ENCODE results near the gene BHLHE23. TPM values are rescaled to one million over a fixed set of nuclear protein-coding genes. Genes with fewer than 3 reads are reported as not detected.

The BHLHE23 gene
- not detected for total RNA-seq

DNA sequence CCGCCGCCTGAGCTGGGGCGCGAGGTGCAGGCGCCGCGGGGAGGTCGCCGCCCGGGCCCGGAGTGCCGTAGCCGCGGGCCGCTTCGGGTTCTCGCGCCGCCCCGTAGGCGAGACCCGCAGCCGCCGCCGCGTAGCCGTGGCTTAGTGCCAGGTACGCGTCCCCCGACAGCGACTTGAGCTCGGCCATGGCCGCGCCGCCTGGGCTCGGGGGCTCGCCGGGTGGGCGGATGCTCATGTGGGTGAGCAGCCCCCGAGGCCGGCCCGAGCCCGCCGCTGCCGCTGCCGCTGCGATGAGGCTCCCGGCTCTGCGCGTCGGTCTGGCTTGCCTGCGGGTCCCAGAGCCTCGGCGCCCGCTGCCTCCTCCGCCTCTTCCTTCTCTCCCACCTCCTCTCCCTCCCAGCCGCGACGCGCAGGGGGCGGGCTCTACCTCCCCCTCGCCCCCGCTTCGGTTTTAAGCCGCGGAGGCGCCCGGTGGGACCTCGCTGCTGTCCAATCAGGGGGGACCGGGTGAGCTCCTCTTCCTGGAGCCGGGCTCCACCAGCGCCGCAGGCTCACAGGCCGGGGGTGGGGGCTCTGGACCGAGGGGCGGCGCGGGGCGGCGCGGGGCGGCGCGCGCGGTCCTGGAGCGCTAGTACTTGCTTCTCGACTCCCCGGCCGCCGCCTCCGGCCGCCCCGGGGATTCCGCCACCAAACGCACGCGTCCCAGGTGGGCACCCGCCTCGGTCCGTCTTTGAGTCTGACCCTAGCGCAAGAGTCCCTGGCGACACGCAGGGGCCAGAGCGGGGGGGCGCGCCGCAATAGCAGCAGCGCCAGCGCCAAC, at the start of gene BHLHE23:
Gene BHLHE23, minus strand, starts transcription at position 425 of the 820 bp plus-strand sequence. Its CDS starts 190 bp downstream, at position 235.
- DNase-seq, result peak; percentile 71

DNA sequence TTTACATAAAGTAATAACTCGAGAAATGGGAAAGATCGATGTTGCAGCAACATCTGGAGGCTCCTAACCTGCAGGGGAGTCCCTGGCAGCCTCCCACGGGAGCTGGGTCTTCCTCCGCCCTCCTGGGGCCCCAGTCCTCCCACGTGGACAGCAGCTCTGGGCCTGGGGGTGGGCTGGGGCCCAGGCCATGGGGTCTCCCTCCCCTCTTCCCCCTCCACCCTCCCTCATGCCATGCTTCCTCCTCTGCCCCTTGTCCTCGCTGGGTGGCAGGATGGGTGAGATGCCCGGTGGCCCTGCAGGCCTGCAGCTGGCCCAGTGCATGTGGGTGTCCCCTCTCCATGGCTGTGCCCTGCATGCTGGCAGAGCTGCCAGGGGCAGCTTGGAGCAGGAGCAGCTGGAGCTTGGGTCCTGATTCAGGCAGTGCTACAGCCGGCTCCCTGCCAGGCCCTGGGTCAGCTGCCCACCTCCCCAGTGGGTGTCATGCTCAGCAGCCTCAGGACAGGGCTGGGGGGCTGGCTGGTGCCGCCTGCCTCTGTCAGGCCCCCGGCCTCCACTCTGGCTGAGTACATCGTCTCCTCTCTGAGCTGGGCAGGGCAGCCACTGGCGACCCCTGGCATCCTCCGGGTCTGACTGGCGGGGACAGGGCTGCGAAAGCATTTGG, 48.9 kb upstream of the BHLHE23 start:
- no peak for DNase-seq

GRCh38 chr20:63054681-63055240, 48.0 kb upstream of the BHLHE23 start:
- no peak for DNase-seq

DNA sequence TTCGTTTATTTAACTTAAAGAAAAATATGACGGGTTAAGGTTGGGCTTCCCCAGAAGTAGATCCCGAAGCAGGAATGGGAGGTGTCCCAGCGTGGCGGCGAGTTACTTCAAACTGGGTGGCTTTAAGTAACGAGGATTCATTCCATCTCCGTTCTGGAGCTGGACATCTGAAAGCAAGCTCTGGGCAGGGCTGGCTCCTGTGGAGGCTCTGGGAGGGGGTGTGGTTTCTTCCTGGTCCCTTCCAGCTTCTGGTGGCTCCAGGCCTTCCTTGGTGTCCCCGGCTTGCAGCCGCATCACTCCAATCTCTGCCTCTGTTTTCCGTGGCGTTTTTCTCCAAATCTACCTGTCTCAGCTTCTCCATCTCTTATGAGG, 47.3 kb upstream of the BHLHE23 start:
- no peak for DNase-seq

GRCh38 chr20:63053432-63054102, 46.8 kb upstream of the BHLHE23 start:
- DNase-seq, result no peak

DNA sequence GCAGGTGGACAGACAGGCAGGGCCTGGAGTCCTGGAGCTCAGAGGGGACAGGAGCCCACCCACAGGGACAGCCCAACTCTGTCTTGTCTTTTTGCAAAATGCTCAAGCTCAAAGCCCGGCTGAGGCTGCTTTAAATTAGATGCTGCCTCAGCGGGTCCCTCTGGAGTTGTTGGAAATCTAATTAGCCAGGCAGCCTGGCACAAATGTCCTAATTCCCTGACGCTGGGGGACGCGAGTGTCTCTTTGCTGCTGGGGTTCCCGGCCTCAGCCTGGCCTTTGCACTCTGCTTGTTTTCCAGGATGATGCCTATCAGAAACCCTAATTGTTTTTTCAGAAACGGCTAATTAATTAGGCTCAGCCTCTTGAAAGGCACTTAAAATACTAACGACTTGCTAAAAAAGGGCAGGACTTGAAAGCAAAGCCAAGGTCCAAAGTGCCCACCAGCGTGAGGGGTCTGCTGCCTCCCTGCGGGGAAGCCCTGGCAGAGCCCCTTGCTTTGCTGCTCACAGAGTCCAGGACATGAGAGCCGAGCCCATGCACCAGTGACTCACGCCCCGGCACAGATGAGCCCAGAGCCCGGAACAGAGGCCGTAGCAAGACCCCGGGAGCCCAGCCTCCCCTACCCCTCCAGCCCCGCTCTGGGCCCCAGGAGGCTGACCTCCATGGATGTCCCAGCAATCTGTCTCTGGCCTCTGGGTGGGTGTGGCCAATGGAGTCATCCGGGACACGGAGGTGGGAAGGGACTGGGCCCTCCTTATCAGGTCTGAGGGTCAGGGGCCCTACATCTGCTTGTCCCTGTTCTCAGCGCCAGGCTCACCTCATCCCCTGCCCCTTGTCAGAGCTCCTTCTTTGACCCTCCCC, 46.0 kb upstream of the BHLHE23 start:
- no peak for DNase-seq

DNA sequence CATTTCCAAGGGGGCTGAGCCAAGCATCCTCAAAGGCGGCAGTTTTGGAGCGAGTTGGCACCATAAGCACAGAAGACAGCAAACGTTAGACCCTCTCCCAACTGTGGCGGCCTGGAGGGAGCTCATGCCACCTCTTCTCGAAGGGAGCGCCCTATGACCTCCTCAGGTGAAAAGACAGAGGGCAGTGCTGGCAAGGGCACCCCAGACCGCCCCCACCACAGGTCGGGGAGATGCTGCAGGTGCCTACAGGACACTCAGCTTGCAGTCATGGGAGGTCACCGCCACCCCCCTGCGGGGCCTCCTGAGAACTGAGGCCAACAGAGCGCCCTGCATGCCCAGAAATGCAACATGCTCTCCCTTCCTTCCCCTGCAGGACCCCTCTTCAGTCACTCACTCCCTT, 45.1 kb upstream of the BHLHE23 start:
- DNase-seq, result no peak

DNA sequence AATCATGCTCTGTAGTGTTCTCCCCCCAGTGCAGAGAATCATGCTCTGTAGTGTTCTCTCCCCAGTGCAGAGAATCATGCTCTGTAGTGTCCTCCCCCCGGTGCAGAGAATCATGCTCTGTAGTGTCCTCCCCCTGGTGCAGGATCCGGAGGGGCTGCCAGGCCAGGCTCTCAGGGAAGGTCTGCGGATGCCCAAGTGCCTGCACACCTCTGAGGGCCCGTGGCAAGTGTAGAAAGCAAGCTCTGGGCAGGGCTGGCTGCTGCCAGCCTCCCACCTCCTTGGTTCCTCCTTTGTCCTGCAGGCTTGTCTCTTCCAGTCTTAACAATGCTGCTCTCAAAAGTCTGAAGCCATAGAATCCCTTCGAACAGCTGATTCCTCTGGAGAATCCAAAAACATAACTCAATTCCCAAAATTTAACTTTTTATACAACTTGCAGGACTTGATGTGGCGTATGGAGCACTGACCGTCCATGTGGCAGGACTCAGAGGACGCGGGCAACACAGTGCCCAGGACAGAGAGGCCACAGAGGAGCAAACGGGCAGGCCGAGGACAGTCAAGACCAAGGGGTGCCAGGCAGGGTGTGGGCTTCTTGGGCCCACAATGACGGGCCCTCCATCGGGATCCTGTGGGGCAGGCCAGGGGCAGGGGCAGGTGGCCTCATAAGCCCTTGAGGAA, 44.6 kb upstream of the BHLHE23 start:
- DNase-seq, result no peak

DNA sequence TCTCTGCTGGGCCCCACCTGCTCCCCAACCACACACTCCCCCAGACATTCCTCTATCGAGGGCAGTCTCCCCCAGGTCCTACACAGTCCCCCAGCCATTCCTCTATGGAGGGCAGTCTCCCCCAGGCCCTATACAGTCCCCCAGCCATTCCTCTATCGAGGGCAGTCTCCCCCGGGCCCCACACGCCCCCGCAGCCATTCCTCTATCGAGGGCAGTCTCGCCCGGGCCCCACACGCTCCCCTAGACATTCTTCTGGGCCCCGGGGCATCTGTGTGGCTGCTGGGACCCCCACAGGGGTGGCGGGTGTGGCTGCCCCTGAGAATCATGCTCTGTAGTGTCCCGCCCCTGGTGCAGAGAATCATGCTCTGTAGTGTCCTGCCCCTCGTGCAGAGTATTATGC, 43.6 kb upstream of the BHLHE23 start:
- no peak for DNase-seq

DNA sequence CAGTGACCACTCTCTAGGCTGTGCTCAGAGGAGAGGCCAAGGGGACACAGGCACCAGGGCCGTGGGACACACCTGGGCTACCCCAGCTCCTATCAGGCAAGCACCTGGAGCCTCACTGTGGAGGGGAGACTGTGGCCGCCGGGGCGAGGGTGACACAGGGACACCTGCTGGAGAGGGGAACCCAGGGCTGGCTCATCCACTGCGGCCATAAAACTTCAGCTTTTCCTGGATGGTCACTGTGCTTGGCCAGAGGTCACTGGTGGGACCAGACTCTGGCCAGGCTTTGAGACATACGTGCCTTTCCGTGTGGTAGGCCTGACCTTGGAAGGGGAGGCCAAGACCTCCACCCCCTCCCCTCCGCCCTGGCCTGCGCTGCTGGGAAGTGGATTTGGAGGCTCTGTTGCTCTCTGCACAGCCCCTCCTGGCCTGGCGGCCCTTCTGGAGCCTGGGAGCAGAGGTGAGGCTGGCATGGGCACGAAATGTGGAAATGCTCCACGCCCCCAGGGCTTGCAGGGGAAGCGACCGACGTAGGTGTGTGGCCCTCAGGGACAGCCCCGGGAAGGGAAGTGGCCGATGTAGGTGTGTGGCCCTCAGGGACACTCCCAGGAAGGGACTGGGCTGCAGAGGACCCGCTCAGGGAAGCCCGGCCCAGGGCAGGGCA, 42.9 kb upstream of the BHLHE23 start:
- DNase-seq, result no peak

GRCh38 chr20:63049191-63049518, 42.4 kb upstream of the BHLHE23 start:
- DNase-seq, result no peak

DNA sequence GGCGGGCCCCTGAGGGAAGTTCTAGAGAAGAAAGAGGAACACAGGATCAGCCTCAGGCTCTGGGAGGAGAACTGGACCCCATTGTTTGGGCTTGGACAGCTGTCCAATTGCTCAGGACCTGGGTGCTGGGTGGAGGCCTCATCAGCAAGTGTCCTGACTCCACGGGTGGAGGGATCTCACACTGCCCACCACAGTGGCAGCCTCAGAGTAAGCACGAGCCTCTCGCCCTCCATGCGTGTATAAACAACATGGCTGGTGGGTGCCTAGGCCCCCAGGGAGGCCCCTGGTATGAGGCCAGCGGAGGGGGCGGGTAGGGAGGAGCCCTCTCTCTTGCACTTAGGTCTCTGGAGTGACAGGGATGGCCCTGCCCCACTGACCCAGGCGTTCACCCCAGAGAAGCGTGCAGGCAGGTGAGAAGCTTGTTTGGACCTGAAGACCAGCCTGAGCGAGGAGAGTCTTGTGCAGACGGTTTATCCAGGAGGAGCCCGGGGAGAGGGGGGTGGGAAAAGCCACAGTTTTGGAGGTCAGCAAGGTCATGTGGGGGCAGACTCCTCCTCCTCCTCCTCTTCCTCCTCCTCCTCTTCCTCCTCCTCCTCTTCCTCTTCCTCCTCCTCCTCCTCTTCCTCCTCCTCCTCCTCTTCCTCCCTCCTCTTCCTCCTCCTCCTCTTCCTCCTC, 41.9 kb upstream of the BHLHE23 start:
- DNase-seq, result no peak

DNA sequence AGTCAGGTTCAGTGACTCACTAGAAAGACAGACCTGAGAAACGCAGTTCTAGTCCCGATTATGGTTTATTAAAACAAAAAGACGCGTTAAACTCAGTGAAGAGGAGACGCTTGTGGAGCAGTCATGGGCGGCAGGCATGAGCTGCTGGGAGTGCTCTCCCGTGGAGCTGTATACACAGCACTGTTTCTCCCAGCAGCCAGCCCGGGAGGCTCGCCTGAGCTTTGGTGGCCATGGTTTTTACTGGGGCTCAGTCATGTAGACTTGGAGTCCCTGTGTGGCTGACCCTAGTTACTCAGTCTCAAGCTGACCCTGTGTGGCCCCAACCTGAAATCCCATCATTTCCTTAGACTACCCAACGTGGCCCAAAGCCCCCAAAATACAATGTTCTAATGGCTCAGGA, 41.2 kb upstream of the BHLHE23 start:
- no peak for DNase-seq

GRCh38 chr20:63047267-63047666, 40.5 kb upstream of the BHLHE23 start:
- no peak for DNase-seq

- no peak for DNase-seq
Measured at GRCh38 chr20:63046841-63047240, 40.1 kb upstream of the BHLHE23 start.

- no peak for DNase-seq
Measured at GRCh38 chr20:63045991-63046390, 39.2 kb upstream of the BHLHE23 start.

DNA sequence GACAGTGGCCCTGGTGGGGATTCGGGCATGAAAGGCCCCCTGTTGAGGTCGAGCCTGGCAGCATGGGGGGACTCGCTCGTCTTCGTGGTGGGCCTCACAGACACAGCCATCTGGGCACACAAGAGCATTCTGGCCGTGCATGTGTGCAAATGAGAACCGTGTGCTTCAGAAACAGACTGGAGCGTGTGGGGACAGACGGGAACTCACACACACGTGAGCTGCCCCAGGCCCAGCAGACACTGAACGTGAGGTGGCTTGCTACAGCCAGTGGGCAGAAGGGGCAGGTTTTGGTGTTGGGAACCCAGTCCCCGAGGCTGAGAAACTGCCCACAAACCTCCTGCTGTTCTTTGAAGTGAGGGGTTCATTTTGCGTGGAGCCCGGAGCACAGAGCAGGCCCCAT, 38.6 kb upstream of the BHLHE23 start:
- DNase-seq, result no peak

DNA sequence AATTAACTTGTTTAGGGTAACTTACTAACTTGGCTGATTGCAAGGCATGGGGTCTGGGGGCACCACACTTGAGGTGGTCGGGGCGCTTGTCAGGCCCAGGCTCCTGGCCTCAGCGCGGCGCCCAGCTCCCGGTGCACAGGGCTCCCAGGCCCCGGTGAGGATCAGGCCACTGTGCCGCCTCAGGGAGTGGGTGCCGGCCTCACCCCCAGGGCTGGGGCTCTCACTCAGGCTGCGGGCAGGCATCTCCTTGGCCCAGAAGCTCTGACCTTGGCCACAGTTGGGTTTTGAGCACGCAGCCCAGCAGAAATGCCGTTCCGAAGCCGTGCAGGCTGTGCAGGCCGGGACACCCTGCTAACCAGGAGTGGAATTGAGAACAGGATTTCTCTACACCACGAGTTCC, 37.8 kb upstream of the BHLHE23 start:
- DNase-seq, result no peak

DNA sequence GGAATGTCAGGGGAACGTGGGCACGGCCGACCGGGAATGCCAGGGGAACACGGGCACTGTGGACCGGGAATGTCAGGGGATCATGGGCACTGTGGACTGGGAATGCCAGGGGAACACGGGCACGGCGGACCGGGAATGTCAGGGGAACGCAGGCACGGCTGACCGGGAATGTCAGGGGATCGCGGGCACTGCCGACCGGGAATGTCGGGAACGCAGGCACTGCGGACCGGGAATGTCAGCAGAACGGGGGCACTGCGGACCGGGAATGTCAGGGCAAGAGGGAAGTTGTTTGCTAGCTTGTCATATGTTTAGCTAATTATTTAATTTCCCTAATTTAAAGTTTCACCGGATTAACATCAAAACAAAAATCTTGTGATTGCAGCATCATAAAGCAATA, 37.4 kb upstream of the BHLHE23 start:
- no peak for DNase-seq
